Mammary epithelial cell (primary cell): Measurements from ENCODE around the gene ADRB2.

Source experiments
- CTCF ChIP-seq, 2 donors: IDR thresholded peaks in 1 of 2; conservative IDR thresholded peaks in 1 of 2; 2 replicates each; pipeline ENCODE4 v1.5.1; 2011 to 2012; ENCODE audit warnings: inconsistent platforms in 2 of 2, low read length in 2 of 2, mild to moderate bottlenecking in 2 of 2, control low read depth in 1 of 2, low read depth in 1 of 2; ENCODE audit not compliant: insufficient read depth in 1 of 2; ENCODE audit errors: extremely low read depth in 1 of 2
- EZH2 ChIP-seq: IDR thresholded peaks from 2 replicates; pipeline ENCODE4 v1.6.1; 2012; ENCODE audit warnings: low read length, inconsistent platforms, borderline replicate concordance

DNA sequence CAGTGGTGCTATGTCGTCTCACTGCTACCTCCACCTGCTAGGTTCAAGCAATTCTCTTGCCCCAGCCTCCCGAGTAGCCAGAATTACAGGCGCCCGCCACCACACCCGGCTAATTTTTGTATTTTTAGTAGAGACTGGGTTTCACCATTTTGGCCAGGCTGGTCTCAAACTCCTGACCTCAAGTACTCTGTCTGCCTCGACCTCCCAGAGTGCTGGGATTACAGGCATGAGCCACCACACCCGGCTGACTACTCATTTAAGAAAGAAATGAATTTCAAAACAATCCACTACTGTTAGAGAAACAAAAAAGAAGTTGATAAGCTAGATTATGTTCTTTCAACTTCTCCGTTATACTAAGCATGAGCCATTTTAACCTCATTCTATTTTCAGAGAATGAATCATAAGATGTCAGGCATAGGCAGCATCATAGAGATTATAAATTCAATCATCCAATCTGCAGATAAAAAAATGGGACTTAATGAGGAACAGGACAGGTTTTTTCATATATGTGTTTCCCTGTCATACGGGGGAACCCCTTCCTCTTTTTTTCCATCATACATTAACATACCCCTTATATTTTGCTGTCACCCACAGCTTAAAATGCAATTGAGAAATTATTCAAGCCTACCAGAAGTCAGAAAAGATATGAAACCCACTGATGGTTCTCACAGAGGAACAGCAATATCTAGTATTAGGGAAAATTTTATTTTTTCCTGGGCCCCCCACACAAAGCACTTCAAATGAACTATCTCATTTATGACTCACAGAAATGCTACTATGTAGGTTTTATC lies 26.5 kb upstream of the ADRB2 start:
- TF ChIP-seq CTCF (conservative IDR thresholded peaks at IDR 0.05 in 1 of 2, IDR thresholded peaks at IDR 0.05 in 1 of 2; ENCODE audit: extremely low read depth in 1 of 2, insufficient read depth in 1 of 2, low read depth in 1 of 2, low read length in 2 of 2) (no peak), EZH2 (no peak)
